Large intestine (tissue), 3 donors: ENCODE measurements around the gene KMT5C. TPM values are rescaled to one million over a fixed set of nuclear protein-coding genes. Genes with fewer than 3 reads are reported as not detected.

Experiments used
- DNase-seq, 2 donors: peaks; one replicate each; pipeline versions ENCODE4 v3.0.0 to v3.0.0-alpha.2; 2013
- H3K27ac ChIP-seq: one replicate; pipeline ENCODE4 v1.5.1; 2013; ENCODE audit warnings: low read length
- H3K27me3 ChIP-seq: 2 replicates; pipeline ENCODE4 v1.6.1; 2013; ENCODE audit warnings: low read length; ENCODE audit not compliant: control insufficient read depth, insufficient read depth
- H3K36me3 ChIP-seq: 2 replicates; pipeline ENCODE4 v1.6.1; 2013; ENCODE audit warnings: low read length; ENCODE audit not compliant: control insufficient read depth, insufficient read depth
- H3K4me1 ChIP-seq: one replicate; pipeline ENCODE4 v1.6.1; 2013; ENCODE audit warnings: low read length; ENCODE audit not compliant: control insufficient read depth, insufficient read depth
- H3K4me3 ChIP-seq: one replicate; pipeline ENCODE4 v1.5.1; 2013; ENCODE audit warnings: low read length
- H3K9me3 ChIP-seq: one replicate; pipeline ENCODE4 v1.6.1; 2013; ENCODE audit warnings: mild to moderate bottlenecking, low read depth, low read length, moderate library complexity; ENCODE audit not compliant: control insufficient read depth
- WGBS: methylation state at CpG from one replicate; pipeline ENCODE4 v1.1.5; 2013; ENCODE audit warnings: low lambda C conversion rate; ENCODE audit not compliant: insufficient coverage; 5-methylcytosine and 5-hydroxymethylcytosine counted together
- polyA plus RNA-seq: library from polyadenylated mRNA; unstranded; fragments of 120-200 nt; gene quantifications from one replicate; pipeline ENCODE4 v1.2.1, GENCODE V29; 2013

Gene KMT5C
- polyA plus RNA-seq, 1 donor = 21.5 TPM

DNA sequence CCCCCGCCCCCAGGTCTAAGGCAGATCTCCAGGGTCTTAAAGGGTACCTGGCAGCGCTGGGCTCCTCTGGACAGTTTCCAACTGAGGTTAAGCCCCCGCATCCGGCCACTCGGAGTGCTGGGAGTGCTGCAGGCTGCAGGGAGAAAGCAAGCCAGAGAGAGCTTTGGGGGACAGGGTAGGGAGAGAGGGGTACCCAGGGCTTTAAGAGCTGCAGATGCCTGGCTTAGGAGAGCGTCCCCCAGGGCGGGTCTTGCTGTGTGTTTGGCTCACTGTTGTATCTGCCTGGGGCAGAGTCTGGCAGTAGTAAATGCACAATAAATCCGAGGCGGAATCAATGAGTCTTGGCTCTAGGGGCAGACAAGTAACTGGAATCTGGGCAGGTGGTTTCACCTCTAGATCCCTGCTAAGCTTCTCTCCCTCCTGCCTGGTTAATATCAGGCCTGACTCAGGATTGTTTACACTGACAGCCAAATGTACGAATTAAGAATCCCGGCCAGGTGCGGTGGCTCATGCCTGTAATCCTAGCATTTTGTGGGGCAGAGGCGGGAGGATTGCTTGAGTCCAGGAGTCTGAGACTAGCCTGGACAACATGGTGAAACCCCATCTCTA lies 15.6 kb downstream of the KMT5C start:
- no peak overlapping the region for H3K27ac ChIP-seq
- no peak for DNase-seq
- WGBS = no CpG with 5 or more reads among the region's 13 CpGs
- H3K9me3 ChIP-seq = no peaks in the 10 kb centered on the region
- H3K36me3 ChIP-seq = no peaks in the 10 kb centered on the region
- no peak overlapping the region for H3K4me3 ChIP-seq
- H3K27me3 ChIP-seq = peaks cover 67% of the 10 kb centered on the region
- peaks cover 13% of the 10 kb centered on the region for H3K4me1 ChIP-seq

DNA sequence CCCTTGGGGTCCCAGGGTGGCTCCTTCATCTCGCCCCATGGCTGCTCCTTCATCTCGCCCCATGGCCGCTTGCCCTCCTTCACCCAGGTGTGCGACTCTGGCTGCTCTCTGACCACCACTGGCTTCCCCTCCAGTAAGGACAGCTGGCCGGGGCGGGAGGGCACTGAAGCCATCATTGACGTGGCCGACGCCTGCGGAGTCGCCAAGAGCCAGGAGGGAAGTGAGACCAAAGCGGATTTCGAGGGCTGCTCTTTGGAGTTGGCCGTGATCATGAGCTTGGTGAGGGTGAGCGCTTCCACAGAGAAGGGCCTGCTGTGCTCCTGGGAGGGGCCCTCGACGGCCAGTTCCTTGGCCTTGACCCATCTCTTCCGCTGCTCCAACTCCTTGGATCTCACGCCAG lies 18.8 kb downstream of the KMT5C start:
- no peak overlapping the region for H3K4me3 ChIP-seq
- peaks cover 8% of the 10 kb centered on the region for H3K4me1 ChIP-seq
- no peaks in the 10 kb centered on the region for H3K9me3 ChIP-seq
- H3K36me3 ChIP-seq = no peaks in the 10 kb centered on the region
- H3K27ac ChIP-seq = no peak overlapping the region
- no peak for DNase-seq
- WGBS = no CpG with 5 or more reads among the region's 19 CpGs
- H3K27me3 ChIP-seq = peaks cover 46% of the 10 kb centered on the region

DNA sequence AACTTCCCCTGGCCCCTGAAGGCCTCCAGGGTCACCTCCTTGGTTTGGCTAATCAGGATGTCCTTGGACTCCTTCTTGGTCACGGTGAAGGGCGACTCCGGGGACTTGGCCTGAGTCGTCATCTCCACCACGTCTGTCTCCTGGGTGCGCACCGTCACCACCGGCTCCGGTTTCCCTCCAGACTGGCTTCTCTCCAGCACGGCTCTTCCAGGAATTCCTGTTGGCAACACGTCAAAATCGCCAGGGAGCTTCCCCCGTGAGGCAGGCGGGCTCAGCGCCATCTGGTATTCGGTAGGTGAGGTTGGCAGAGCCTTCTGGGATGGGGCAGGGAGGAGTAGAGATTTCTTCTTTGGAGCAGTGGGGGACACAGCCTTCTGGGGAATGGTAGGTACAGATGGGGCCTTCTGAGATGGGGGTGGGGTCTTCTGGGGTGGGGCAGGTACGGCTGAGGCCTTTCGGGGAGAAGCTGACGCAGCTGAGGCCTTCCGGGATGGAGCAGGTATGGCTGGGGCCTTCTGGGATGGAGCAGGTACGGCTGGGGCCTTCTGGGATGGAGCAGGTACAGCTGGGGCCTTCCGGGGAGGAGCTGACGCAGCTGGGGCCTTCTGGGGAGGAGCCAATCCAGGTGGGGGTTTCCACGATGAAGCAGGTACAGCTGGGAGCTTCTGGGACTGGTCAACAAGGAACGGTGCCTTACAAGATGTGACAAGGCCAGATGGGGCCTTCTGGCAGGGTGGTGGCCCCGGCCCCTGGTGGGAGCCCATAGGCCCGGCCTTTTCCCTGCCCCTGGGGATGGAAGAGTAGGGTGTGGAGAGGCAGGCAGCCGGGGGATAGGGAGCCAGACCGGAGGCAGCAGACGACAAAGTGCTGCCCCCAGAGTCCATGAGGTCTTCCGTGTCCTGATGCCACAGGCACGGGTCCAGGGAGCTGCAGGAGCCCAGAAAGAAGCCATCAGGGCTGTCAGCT lies 19.6 kb downstream of the KMT5C start:
- DNase-seq = no peak
- Histone ChIP-seq H3K27ac (no peak overlapping the region), H3K4me3 (no peak overlapping the region), H3K36me3 (no peaks in the 10 kb centered on the region), H3K27me3 (peaks cover 42% of the 10 kb centered on the region), H3K4me1 (peaks cover 1% of the 10 kb centered on the region), H3K9me3 (no peaks in the 10 kb centered on the region)
- WGBS = no CpG with 5 or more reads among the region's 32 CpGs

DNA sequence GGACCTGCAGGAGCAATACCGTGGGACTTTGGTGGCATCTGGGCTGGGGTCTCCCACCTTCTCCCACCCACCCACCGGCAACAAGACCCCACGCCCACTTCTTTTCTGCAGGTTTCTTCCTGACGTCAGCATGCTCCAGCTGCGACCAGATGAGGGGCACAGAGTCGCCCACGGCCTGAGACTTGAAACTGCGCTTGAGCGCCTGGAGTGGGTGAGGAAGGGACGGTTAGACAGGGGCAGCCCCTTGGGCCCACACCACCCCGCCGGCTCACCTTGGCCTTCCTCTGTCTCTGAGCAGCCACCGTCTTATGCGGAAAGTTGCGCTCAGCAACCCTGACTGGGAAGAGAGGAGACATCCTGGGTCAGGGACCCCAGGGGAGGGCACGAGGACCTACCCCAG lies 21.2 kb downstream of the KMT5C start:
- WGBS = no CpG with 5 or more reads among the region's 16 CpGs

DNA sequence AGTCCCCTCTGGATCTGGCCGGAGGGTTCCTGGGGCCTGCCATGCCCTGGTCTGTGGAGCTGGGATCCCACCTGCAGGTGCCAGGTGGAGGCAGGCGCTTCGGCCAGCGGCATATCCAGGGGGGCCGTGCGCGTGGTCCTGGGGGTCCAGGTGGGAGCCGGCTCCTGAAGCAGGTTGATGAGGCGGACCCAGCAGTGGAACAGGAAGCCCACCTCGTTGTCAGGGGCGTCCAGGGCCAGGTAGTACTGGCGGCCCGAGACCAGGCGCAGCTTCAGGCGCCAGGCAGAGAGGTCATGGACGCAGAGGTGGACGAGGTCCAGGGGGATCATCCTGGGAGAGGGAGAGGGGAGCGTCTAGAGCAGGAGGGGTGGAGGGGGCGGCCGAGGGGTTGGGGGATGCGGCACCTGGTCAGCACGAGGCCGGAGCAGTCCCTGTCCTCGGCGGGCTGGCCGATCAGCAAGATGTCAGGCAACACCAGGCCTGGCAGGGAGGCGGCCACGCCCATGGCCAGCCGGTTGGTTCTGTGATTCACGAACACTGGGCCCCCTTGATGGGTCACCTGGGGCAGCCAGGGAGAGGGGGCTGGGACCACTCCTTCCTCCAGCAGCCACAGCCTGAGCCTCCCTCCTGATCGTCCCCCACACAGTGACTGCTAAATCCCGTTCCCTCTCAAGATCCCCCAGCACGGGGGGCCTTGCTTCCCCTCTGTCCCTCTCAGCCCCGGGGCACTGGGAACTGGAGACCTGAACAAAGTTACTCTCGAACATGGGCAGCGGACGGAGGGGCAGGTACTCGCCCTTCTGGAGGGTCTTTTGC lies 22.7 kb downstream of the KMT5C start:
- Histone ChIP-seq H3K27me3 (peaks cover 26% of the 10 kb centered on the region), H3K4me1 (no peaks in the 10 kb centered on the region), H3K4me3 (no peak overlapping the region), H3K27ac (no peak overlapping the region), H3K36me3 (no peaks in the 10 kb centered on the region), H3K9me3 (no peaks in the 10 kb centered on the region)
- no peak for DNase-seq
- no CpG with 5 or more reads among the region's 38 CpGs for WGBS

More for the DNA sequence above, 21.2 kb downstream of the KMT5C start:
- Histone ChIP-seq H3K27ac (no peak overlapping the region), H3K4me1 (no peaks in the 10 kb centered on the region), H3K9me3 (no peaks in the 10 kb centered on the region), H3K4me3 (no peak overlapping the region), H3K27me3 (peaks cover 32% of the 10 kb centered on the region), H3K36me3 (no peaks in the 10 kb centered on the region)
- no peak for DNase-seq

DNA sequence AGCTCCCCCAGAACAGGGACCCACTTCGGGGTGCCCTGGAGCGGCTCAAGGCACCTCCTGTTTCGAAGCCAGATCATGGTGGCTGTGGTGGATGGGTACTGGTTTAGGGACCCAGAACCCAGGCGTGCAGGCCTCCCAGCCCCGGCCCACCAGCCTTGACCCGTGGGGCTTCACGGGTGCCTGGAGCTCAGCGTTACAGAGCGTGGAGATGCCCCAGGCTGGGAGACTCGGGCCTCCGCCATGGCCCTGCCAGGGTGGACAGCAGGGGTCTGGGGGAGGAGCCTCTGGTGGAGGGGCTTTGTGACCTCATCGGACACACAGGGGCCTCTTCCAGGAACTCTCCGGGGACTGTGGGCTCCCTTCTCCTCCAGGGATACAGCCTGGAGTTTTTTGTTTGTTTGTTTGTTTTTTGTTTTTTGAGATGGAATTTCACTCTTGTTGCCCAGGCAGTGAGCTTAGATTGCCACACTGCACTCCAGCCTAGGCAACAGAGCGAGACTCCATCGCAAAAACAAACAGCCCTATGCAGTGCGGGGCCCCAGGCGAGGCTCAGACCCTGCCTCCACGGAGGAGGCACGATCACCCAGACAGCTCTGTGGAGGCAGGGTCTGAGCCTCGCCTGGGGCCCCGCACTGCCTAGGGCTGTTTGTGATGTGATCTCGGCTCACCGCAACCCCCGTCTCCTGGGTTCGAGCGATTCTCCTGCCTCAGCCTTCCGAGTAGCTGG lies 23.5 kb downstream of the KMT5C start, which contains the start of gene GARIN5B:
Gene GARIN5B, minus strand, starts transcription at position 271 of the 727 bp plus-strand sequence. Its CDS starts 194 bp downstream, at position 77.
- Histone ChIP-seq H3K27ac (no peak within 1 kb of the TSS), H3K9me3 (no peaks in the 10 kb centered on the region), H3K27me3 (peaks cover 29% of the 10 kb centered on the region), H3K36me3 (no peaks in the 10 kb centered on the region), H3K4me1 (no peaks in the 10 kb centered on the region), H3K4me3 (no peak within 1 kb of the TSS)
- DNase-seq = no peak
- no CpG with 5 or more reads among the region's 27 CpGs for WGBS

DNA sequence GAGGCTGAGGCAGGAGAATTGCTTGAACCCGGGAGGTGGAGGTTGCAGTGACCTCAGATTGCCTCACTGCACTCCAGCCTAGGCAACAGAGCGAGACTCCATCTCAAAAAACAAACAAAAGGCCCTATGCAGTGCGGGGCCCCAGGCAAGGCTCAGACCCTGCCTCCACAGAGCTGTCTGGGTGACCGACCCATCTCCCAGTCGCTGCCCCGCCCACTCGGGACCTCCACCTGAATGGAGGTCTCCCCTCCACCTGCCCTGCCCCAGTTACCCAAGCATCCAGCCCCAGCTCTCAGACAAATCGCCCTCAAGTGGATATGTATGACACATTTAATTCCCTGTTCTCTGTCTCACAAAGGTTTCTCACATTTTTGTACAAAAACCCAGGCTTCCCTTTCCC lies 25.6 kb downstream of the KMT5C start:
- Histone ChIP-seq H3K27me3 (peaks cover 48% of the 10 kb centered on the region), H3K4me3 (no peak overlapping the region), H3K36me3 (no peaks in the 10 kb centered on the region), H3K27ac (no peak overlapping the region), H3K9me3 (no peaks in the 10 kb centered on the region), H3K4me1 (peaks cover 6% of the 10 kb centered on the region)
- DNase-seq = no peak
- WGBS = 83% methylated on average over 1 of the region's 8 CpGs

DNA sequence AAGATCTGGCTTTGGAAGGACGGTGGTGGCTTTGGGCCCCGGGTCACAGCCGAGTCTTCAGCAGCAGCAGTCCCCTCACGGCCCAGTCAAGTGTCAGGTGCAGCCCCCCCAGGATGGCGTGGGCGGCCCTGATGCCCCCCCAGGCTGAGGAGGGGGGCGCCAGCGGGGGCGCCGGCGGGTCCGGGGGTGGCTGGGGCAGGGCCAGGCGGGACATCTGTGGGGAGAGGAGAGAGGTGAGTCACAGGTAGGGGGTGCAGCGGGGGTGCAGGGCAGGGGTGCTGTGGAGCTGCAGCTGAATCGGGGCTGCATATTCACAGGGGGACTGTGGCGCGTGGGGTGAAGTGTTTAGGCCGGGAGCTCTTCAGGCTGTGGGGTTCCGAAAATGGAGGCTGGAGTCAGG lies 26.3 kb downstream of the KMT5C start:
- no peak overlapping the region for H3K4me3 ChIP-seq
- peaks cover 54% of the 10 kb centered on the region for H3K27me3 ChIP-seq
- H3K36me3 ChIP-seq = no peaks in the 10 kb centered on the region
- peaks cover 6% of the 10 kb centered on the region for H3K4me1 ChIP-seq
- no peak for DNase-seq
- H3K27ac ChIP-seq = no peak overlapping the region
- WGBS = no CpG with 5 or more reads among the region's 19 CpGs
- no peaks in the 10 kb centered on the region for H3K9me3 ChIP-seq

DNA sequence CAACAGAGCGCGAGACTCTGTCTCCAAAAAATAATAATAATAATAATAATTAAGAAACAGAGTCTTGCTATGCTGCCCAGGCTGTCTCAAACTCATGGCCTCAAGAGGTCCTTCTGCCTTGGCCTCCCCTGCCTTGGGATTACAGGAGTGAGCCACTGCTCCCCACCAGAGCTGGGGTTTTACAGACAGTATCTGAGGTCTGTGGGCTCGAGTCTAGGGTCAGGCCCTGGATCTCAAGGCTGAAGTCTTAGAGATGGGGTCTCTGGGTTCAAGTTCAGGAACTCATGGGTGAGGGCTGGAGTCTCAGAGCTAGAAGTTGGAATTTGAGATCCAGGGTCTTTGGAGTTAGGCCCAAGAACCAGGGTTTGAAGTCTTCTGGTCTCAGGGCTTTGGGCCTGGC lies 27.1 kb downstream of the KMT5C start:
- H3K27ac ChIP-seq = no peak overlapping the region
- no peak overlapping the region for H3K4me3 ChIP-seq
- H3K9me3 ChIP-seq = no peaks in the 10 kb centered on the region
- H3K27me3 ChIP-seq = peaks cover 62% of the 10 kb centered on the region
- no peak for DNase-seq
- peaks cover 6% of the 10 kb centered on the region for H3K4me1 ChIP-seq
- no peaks in the 10 kb centered on the region for H3K36me3 ChIP-seq
- WGBS = 100% methylated on average over 2 of the region's 3 CpGs
